GM12891 (cell line): ENCODE results near the gene HPCAL4.

Experiments used
- POLR2A ChIP-seq: IDR thresholded peaks from 2 replicates; pipeline ENCODE4 v1.6.1; 2011; ENCODE audit warnings: low read depth, low read length, control low read depth
- POLR2AphosphoS5 ChIP-seq: IDR thresholded peaks from 2 replicates; pipeline ENCODE4 v1.6.1; 2011; ENCODE audit warnings: low read depth, low read length, control low read depth
- TAF1 ChIP-seq: IDR thresholded peaks from 2 replicates; pipeline ENCODE4 v1.6.1; 2011; ENCODE audit warnings: low read depth, low read length, control low read depth

DNA sequence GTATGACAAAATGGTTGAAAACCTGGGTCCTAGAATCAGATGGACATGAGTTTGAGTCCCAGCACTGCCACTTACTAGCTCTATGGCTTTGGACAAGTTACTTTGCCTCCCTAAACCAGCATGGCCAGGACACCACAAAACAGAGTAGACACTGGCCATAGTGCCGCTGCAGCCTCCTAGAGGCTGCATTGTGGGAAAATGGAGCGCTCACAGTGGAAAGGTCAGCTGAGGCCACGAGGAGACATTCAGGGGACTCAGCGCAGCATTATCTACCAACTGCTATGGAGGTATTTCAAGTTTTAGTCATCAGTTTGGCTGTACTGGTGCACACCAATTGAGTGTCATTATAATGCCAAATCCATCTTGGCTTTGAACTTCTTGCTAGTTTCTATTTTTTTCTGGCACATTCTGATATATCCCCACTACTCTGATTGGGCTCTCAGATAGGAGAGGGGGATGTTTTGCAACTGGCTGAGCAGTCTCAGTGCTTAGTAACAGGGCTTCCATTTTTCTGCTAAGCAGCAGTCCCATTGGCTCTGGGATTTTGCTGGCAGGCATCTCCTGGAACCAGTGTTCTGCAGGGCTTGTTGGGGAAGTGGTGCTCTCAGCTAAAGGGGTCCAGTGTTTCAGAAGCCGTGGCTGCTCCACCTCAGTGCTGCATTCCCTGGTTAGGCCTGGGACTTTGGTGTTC, 35.5 kb downstream of the HPCAL4 start:
- no peak for TF ChIP-seq POLR2AphosphoS5
- no peak for TF ChIP-seq POLR2A
- no peak for TF ChIP-seq TAF1
